A673 (cell line): Measurements from ENCODE around the gene GNAS.

Experiments
- CTCF ChIP-seq: fragments of 300-800, 200-600 bp; sonication (generic); conservative IDR thresholded peaks from 2 replicates; pipeline ENCODE4 v1.5.1; 2017; ENCODE audit warnings: low read depth, mild to moderate bottlenecking, antibody characterized with exemption, low read length, moderate library complexity, mixed read lengths
- EZH2 ChIP-seq: fragments of 200-600 bp; sonication (generic); IDR thresholded peaks from 2 replicates; pipeline ENCODE4 v1.6.1; 2017; ENCODE audit warnings: borderline replicate concordance, low read depth, mild to moderate bottlenecking, mixed read lengths, antibody characterized with exemption, low read length; ENCODE audit not compliant: poor library complexity, severe bottlenecking

DNA sequence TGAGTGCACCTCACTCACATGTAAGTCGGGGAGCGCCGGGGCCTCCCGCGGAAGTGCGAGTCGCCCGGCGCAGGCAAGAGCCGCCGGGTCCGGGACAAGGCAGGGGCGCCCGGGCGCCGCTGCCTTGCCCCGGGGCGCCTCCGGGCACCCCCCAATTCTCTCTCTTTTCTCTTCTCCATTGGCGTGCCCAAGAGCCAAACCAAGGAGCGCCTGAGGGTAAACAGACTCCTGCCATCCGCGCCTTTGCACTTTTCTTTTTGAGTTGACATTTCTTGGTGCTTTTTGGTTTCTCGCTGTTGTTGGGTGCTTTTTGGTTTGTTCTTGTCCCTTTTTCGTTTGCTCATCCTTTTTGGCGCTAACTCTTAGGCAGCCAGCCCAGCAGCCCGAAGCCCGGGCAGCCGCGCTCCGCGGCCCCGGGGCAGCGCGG lies 36.8 kb downstream of the GNAS start:
- TF ChIP-seq CTCF = no peak
- TF ChIP-seq EZH2 = no peak
